Kidney capillary endothelial cell (primary cell): ENCODE measurements around the gene PRKCZ.

Experiments used
- DNase-seq: peaks from one replicate; pipeline ENCODE4 v3.0.0-alpha.2; 2018; ENCODE audit warnings: low spot score

The PRKCZ gene

GRCh38 chr1:2229911-2230731, 179.9 kb downstream of the PRKCZ start:
- no peak for DNase-seq

GRCh38 chr1:2230781-2231531, 180.7 kb downstream of the PRKCZ start:
- no peak for DNase-seq

GRCh38 chr1:2231532-2232254, 181.5 kb downstream of the PRKCZ start:
- DNase-seq = no peak

GRCh38 chr1:2232255-2232915, 182.2 kb downstream of the PRKCZ start:
- no peak for DNase-seq

- DNase-seq = no peak
Observed at GRCh38 chr1:2232916-2233438, 182.8 kb downstream of the PRKCZ start.

- DNase-seq = no peak
Observed at GRCh38 chr1:2233468-2233867, 183.3 kb downstream of the PRKCZ start.

- no peak for DNase-seq
Observed at GRCh38 chr1:2233997-2234761, 184.0 kb downstream of the PRKCZ start.

GRCh38 chr1:2234762-2235113, 184.5 kb downstream of the PRKCZ start:
- no peak for DNase-seq
